ENCODE data around the gene PITX1. TPM values are rescaled to one million over a fixed set of nuclear protein-coding genes. Genes with fewer than 3 reads are reported as not detected.

Gene PITX1
- total RNA-seq, 1 donor from 2014 or later: 20.6 TPM

Other genes starting within 250 kb of the PITX1 start
- 33.7 TPM for gene C5orf24, start 188.3 kb downstream of the PITX1 start, total RNA-seq
- 44.2 TPM for gene TXNDC15, start 159.9 kb downstream of the PITX1 start, total RNA-seq
- 13.8 TPM for gene PCBD2, start 129.1 kb downstream of the PITX1 start, total RNA-seq
- gene CATSPER3, start 66.3 kb downstream of the PITX1 start, total RNA-seq: 0.99 TPM